Measurements from ENCODE around the gene ZCCHC14.

DNA sequence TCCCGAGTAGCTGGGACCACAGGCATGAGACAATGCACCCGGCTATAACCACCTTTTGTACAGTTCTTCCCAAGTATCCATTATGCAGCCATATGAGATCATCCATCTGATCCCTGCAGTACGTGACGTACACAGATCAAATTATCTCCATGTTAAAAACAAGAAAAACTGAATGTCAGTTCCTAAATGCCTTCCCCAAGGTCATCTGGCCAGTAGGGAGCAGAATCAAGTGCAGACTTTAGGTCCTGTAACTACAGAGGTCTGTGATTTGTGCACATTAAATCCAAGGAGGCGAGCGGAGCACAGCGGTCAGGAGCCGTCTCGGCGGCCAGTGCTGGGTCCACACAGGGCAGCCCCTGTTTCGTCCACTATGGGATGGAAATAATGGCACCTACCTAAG is 23.7 kb downstream of the ZCCHC14 start:
- TF ChIP-seq, protein P1, sequence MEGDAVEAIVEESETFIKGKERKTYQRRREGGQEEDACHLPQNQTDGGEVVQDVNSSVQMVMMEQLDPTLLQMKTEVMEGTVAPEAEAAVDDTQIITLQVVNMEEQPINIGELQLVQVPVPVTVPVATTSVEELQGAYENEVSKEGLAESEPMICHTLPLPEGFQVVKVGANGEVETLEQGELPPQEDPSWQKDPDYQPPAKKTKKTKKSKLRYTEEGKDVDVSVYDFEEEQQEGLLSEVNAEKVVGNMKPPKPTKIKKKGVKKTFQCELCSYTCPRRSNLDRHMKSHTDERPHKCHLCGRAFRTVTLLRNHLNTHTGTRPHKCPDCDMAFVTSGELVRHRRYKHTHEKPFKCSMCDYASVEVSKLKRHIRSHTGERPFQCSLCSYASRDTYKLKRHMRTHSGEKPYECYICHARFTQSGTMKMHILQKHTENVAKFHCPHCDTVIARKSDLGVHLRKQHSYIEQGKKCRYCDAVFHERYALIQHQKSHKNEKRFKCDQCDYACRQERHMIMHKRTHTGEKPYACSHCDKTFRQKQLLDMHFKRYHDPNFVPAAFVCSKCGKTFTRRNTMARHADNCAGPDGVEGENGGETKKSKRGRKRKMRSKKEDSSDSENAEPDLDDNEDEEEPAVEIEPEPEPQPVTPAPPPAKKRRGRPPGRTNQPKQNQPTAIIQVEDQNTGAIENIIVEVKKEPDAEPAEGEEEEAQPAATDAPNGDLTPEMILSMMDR (IDR thresholded peaks at IDR 0.05 in 2 of 3, conservative IDR thresholded peaks at IDR 0.05 in 1 of 3; ENCODE audit: borderline replicate concordance in 1 of 3, insufficient read depth in 1 of 3, low read depth in 2 of 3, low read length in 2 of 3): no peak
- TF ChIP-seq, protein P2, sequence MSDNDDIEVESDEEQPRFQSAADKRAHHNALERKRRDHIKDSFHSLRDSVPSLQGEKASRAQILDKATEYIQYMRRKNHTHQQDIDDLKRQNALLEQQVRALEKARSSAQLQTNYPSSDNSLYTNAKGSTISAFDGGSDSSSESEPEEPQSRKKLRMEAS (IDR thresholded peaks at IDR 0.05): no peak
- no peak for TF ChIP-seq POLR2A (IDR thresholded peaks at IDR 0.05; ENCODE audit: borderline replicate concordance, extremely low read depth, insufficient read depth, insufficient read length)
- TF ChIP-seq EZH2 (IDR thresholded peaks at IDR 0.05): no peak
- TF ChIP-seq, protein P3, sequence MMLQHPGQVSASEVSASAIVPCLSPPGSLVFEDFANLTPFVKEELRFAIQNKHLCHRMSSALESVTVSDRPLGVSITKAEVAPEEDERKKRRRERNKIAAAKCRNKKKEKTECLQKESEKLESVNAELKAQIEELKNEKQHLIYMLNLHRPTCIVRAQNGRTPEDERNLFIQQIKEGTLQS (IDR thresholded peaks at IDR 0.05): no peak
- no peak for TF ChIP-seq ELF1 (IDR thresholded peaks at IDR 0.05; ENCODE audit: borderline replicate concordance, low read depth)
- no peak for TF ChIP-seq POLR2AphosphoS5 (IDR thresholded peaks at IDR 0.05; ENCODE audit: low read depth, low read length)
- no peak for TF ChIP-seq SP1 (IDR thresholded peaks at IDR 0.05; ENCODE audit: low read depth)
- no peak for TF ChIP-seq YY1 (IDR thresholded peaks at IDR 0.05; ENCODE audit: extremely low read depth, insufficient replicate concordance, low read depth, low read length)
- no peak for TF ChIP-seq EZH2phosphoT487 (IDR thresholded peaks at IDR 0.05; ENCODE audit: borderline replicate concordance)
- TF ChIP-seq CEBPB (IDR thresholded peaks at IDR 0.05; ENCODE audit: low read depth): no peak
- no peak for TF ChIP-seq TCF7L2 (IDR thresholded peaks at IDR 0.05; ENCODE audit: borderline replicate concordance, extremely low read depth, insufficient read depth, insufficient read length)
- TF ChIP-seq FOSL1 (IDR thresholded peaks at IDR 0.05; ENCODE audit: low read depth): no peak

Data from HCT116 (cell line).